Brain pericyte (primary cell): ENCODE measurements around the gene DCAF17.
"Not testable (repeated sequence)": the region's sequence is repeated elsewhere in the genome, so short reads cannot be mapped to it uniquely, and the experiment has no call there.

ENCODE experiments used
- DNase-seq: peaks from one replicate; pipeline ENCODE4 v3.0.0-alpha.2; 2012; ENCODE audit warnings: low read depth, low spot score

DCAF17 gene

DNA sequence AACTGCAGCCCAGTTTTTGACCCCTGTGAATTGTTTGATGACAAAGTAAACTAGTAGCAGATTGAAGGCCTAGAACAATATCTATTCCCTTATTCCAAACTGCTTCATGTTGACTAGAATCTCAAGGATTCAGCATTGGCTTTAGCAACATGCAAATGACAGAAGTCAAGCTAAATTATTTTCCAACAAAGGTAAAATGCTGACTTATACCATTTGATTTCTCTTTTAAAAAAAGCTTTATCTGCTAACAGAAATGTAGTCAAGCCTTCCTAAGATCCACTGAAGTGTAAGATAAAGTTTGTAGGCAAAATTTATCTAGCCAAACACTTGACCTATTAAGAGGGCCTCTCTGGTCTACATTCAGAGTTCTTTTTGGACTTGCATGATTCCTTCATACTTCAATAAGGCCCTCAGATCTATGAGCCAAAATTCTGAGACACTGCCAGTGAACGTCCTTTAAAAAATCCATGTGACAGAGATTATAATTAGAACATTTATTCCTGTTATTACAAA, 78.7 kb downstream of the DCAF17 start:
- no peak for DNase-seq

DNA sequence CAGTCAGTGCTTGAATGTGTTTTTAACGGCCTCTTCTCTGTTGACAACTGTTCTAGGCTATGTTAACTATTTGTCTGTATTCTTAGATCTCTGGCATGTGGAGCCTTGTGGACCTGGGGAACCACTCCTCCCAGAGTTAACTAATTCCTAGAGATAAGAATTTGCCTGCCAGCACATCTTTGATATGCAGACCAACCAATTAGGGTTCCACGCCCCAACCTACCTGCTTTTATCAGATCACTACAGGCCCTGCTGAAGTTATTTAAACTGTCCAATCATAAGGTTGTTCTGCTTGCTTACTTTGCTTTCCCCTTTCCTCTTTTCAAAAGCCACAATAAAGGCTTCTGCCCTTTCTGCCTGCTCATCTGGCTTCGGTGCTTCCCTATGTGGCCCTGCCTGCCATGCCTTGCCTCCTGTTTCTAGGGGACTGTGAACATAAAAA, 79.7 kb downstream of the DCAF17 start:
- no peak for DNase-seq

DNA sequence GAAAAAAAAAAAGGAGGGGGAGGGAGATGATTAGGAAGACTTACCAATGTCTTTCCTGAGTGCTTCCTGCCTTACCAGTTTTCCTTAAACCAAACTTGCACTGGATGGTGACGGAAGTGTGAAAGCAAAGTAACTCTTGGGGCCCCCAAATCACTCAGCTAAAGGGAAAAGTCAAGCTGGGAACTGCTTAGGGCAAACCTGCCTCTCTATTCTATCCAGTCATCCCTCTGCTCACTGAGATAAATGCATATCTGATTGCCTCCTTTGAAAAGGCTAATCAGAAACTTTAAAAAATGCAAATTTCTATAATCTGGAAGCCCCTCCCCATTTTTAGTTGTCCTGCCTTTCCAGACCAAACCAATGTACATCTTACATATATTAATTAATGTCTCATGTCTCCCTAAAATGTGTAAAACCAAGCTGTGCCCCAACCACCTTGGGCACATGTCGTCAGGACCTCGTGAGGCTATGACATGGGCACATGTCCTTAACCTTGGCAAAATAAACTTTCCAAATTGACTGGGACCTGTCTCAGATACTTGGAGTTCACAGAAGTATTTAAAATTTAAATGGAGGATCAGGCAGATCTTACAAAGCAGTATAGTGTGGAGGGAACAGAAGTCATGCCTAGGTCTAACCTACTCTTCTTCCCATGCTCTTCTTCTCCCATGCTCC, 81.0 kb downstream of the DCAF17 start:
- DNase-seq, result no peak

DNA sequence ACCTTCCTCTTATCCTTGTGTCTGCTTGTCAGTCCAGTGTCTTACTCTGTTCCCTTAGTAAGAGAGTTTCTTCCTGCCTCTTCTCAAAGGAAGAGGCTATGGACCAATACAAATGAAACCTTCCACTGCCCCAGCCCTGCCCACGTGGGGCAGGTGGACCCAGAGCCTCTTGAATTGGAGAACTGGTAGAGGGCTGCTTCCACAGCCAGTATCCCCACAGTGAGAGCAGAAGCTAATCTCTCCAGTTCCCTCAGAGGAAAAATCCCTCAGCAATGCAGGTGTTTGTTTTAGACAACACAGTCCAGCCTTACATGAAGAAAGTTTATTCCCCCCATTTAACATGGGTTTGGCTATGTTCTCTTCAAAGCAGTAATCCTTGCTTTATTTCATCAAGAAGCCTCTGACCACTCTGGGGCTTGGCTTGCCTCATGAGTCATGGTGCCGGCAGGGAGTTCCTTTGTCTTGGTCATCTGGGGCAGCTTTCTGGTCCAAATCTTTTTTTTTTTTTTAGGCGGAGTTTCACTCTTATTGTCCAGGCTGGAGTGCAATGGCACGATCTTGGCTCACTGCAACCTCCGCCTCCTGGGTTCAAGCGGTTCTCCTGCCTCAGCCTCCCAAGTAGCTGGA, 81.8 kb downstream of the DCAF17 start:
- DNase-seq, result no peak

DNA sequence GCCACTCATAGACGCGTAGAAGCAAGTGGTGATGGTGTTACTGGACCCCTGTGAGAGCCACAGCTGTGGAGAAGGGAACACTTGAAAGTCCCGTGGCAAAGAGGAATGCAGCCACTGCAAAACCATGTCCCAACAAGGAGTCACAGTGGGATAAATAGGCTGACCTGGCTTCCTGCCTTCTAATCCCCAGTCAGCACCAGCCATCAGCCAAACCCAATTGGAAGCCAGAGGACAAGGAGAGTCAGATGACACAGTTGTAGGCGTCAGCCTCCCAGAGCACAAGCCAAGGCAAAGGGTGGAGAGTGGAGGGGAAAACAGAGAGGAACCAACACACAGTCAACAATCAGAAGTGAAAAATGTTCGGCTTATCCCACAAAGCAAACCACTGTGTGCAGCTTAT, 82.8 kb downstream of the DCAF17 start:
- DNase-seq, result no peak

DNA sequence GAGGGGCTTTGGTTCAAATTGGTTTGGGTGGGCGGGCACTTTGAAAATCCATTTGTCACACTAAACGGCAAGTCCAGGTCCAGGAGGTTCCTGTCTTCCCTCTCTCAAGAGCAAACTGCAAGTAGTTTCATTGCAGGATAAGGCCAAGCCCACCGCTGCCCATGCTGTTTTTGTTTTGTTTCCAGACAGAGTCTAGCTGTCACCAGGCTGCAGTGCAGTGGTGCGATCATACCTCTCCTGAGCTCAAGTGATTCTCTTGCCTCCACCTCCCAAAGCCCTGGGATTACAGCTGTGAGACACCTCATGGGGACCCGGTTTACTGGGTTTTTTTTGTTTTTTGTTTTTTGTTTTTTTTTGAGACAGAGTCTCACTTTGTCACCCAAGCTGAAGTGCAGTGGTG, 86.4 kb downstream of the DCAF17 start:
- no peak for DNase-seq

DNA sequence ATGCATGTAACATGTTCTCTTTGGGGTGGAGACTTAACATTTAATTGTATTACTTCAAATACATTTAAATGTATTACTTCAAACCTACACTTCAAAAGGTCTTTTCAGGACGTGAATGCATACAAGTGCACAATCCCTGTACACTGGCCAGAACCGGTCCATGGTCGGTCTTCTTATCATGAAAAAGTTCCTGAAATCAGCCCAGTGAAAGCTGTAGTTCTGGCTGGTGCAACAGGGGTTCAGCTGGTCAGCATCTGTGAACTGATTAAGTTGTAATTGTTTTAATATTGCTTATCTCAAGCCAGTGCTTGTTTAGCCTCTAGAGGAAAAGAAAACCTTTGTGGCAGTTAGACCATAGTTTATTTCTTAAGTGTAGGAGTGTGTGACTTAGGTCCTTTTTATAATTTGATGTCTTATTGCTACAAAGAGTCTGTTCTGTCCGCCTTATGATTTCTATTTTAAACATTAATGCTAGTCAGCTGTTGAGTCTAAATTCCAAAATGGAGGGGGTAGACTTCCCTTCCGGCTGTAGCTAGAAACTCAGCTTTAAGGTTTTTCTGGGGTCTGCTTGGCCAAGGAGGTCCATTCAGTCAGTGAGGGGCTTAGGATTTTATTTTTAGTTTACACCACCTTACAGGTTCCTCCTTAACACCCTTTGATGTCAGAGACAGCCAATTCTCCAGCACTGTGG, 87.5 kb downstream of the DCAF17 start:
- DNase-seq, result no peak

DNA sequence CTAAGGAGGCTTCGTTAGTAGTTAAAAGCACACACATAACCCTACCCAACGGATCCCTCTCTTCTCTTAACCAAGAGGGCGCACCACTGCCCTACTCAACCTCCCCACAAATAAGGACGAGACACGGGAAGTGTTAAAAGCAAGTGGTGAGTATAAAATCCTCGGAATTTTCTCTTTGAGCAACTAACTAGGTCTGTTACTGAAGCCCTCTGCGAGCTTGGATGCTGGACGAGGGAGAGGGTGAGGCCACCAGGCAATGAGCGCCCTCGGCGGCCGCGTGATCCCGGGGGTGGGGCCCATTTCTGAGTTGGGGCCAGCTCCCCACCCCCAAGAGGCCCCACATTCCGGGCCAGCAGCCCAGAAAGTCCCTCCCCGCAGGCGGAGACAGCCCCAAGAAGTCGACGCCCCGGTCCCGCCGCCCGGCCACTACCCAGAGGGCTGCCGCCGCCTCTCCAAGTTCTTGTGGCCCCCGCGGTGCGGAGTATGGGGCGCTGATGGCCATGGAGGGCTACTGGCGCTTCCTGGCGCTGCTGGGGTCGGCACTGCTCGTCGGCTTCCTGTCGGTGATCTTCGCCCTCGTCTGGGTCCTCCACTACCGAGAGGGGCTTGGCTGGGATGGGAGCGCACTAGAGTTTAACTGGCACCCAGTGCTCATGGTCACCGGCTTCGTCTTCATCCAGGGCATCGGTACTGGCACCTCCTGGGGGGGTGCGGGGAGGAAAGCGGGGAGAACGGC, 88.2 kb downstream of the DCAF17 start, which contains the start of gene CYBRD1:
Gene CYBRD1 (plus strand): TSS at position 423 of the 736 bp plus-strand sequence. CDS start 72 bp downstream, at position 495.
- peak; percentile 13 for DNase-seq

DNA sequence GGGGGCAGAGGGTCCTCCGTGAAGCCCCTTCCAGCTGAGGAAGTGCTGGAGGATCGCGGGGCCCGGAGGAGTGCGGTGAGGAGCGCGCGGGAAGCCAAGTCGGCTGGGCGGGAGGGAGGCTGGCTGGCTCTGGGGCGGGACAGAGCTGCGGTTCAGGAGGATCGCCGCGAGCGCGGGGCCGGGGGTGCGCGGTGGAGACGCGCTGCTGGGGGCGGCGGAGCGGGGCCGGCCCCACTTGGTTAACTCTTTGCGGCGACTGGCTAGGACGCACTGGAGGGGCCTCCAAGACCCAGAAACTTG, 88.7 kb downstream of the DCAF17 start:
- DNase-seq, result no peak

DNA sequence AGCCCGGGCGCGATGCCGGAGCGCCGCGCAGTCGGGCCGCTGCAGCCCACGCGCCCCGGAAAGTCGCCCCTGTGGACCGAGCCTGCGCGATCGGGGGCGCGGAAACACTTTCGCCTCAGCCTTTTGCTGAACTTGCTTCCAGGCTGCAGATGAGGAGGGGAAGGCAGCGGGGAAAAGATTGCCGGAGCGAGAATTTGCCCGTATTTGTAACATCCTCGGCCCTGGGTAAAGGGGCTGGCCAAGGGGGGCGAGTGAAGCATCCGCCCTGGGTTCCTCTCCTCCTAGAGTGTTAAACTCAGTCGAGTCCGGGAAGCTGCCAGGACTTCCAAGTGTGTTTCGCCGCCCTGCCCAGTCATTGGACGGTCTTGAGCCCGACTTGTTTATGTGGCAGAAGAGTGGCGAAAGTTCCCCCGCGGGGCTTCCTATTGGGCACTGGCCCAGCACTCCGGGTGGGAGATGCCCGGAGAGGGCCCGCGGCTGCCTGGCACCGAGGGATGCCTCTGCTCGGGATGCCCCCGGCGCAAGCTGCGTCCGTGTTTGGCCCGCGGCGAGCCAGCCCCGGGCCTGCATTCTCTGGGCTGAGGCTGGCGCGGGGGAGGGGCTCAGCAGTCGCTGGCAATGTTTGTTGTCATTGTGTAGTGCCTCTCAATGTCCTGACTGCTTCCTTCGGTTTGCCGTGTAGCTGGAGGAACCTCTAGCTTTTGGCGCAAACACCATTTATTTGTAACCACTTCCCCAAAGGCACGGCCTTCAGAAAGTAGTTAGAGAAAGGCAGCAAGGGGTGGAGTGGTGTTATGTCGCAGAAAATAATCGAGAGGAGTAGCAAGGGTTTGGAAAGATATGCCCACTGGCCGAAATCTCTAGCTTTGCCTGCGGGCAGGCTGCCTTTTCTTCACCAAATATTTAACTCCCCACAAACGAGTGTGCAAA, 89.3 kb downstream of the DCAF17 start:
- DNase-seq, result peak; percentile 38

DNA sequence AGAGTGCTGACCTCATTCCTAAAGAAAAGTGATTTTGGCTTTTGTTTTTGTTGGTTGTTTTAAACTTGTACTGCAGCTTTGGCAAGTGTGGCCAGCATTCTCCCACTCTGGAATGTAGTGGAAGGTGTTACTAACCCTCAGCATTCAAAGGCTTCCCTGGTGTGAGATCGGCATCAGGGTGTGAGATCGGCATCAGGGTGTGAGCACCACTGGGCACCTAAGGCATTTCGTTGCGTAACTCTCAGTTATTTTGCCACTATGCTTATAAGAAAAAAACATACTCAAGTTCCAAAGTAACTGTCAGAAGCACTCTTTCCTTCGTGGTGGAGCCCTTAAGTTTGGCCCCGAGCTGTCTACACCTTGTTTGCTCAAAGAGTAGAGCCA, 90.0 kb downstream of the DCAF17 start:
- no peak for DNase-seq

DNA sequence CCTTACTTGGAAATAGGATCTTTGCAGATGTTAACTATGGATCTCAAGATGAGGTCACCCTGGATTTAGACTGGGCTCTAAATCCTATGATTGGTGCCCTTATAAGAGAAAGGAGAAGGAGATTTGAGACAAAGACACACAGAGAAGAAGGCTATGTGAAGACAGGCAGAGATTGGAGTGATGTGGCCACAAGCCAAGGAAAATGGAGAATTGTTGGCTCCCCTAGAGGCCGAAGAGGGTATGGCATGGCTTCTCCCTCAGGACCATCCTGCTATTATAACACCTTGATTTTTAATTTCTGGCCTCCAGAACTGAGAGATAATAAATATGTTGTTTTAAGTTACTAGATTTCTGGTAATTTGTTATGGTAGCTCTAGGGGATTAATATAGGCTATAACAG, 95.9 kb downstream of the DCAF17 start:
- no peak for DNase-seq

DNA sequence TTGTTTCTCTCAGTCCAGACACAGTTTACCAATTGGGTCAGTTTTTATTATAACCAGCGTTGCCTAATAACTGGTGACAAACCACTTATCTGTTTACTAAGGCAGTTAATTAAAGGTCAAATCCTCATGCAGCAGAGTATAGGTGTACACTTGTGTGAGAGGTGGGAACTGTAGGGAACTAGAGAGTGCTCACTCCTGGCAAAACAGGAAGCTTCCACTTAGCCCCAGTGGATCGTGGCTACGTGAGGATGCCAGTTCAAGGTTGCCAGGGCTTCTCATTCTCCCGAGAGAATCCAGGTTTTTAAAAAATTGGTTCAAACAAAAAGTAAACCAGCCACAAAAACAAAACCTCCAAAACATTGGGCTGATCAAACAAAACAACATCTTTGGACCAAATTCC, 96.4 kb downstream of the DCAF17 start:
- no peak for DNase-seq

DNA sequence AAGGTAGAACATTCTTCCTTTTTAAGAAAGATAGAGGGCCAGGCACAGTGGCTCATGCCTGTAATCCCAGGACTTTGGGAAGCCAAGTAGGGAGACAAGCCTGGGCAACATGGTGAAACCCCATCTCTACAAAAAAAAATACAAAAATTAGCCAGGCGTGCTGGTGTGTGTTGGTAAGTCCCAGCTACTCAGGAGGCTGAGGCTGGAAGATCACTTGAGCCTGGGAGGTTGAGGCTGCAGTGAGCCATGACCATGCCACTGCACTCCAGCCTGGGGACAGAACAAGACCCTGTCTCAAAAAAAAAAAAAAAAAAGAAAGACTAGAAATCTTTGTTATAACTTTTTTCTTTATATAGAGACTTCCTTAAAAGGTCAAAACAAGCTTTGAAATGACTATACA, 96.8 kb downstream of the DCAF17 start:
- DNase-seq, result not testable (repeated sequence)

DNA sequence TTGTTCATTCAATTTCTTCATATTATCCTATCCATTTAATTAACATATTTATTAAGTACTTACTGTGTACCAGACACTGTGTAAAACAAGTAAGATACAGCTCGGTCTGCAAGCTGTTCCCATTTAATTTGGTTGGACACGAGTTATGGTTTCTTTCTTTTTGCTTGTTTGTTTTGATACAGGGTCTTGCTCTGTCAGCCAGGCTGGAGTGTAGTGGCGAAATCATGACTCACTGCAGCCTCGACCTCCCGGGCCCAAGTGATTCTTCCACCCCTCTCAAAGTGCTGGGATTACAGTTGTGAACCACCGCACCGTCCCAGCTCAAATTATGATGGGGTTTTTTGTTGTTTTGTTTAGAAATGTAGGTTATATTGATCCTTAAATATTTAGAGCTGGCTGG, 97.3 kb downstream of the DCAF17 start:
- DNase-seq, result peak; percentile 64

DNA sequence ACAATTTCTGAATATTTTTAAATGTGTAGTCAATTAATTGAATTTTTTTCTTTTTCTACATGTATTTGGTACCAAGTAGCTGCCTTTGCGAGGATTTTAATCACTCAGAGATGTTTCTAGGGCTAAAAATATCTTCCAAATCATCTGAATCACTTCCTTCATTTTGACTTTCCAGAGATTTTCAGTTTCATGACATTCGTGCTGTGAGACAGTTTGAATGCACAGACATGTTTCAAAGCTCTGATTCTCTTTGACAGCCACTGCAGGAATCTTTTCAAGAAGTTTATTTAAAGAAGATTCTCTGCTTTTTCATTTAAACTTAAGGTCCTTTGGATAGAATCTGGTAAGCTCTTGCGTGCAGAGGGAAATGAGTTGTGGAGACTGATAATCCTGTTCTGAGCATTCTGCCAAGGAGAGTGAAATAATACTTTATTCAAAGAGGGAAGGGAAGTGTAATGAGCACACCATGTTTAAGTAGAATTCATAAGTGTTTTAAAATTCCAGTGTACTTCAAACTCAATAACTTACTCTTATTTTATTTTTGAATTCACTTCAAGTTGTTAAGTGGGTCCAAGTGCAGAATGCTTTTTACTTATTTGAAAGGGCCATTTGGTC, 97.9 kb downstream of the DCAF17 start:
- DNase-seq, result no peak

DNA sequence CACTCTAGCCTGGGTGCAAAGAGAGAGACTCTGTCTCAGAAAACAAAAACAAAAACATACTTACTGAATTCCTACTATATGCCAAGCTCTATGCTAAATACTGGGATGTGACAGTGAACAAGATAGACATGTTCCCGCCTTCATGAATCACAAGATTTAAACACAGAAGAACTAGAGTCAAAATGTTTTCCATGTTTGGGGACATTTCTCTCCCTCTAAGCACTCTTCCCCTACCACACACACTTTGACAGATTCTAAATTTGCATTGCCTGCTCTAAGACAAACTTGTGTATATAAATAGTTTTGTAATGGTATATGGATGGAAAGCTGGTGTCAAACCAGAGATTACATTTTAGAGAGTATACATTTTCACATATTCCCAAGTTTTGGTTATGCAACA, 99.3 kb downstream of the DCAF17 start:
- no peak for DNase-seq
